Trophoblast cell (in vitro differentiated cells and primary cell): ENCODE data around the gene TK1.

Experiments used
- DNase-seq, 2 donors: peaks; one replicate each; pipeline ENCODE4 v3.0.0-alpha.2; 2016
- H2AFZ ChIP-seq: 2 replicates; pipeline ENCODE4 v1.6.1; 2013; ENCODE audit warnings: low read length, moderate library complexity, mild to moderate bottlenecking; ENCODE audit not compliant: insufficient read depth, poor library complexity
- H2AK5ac ChIP-seq: 2 replicates; pipeline ENCODE4 v1.6.1; 2013; ENCODE audit warnings: mild to moderate bottlenecking, low read length
- H2BK120ac ChIP-seq: 2 replicates; pipeline ENCODE4 v1.6.1; 2013; ENCODE audit warnings: low read length, mild to moderate bottlenecking, moderate library complexity; ENCODE audit not compliant: insufficient read depth, poor library complexity
- H2BK12ac ChIP-seq: 2 replicates; pipeline ENCODE4 v1.6.1; 2013; ENCODE audit warnings: mild to moderate bottlenecking, low read length, moderate library complexity
- H2BK5ac ChIP-seq: 2 replicates; pipeline ENCODE4 v1.6.1; 2013; ENCODE audit warnings: low read length, low read depth, moderate library complexity, mild to moderate bottlenecking; ENCODE audit not compliant: poor library complexity
- H3K14ac ChIP-seq: 2 replicates; pipeline ENCODE4 v1.6.1; 2013; ENCODE audit warnings: mild to moderate bottlenecking, low read length
- H3K18ac ChIP-seq: 2 replicates; pipeline ENCODE4 v1.6.1; 2013; ENCODE audit warnings: mild to moderate bottlenecking, low read length
- H3K23ac ChIP-seq: 2 replicates; pipeline ENCODE4 v1.6.1; 2013; ENCODE audit warnings: low read length
- H3K27ac ChIP-seq: 2 replicates; pipeline ENCODE4 v1.5.1; 2013; ENCODE audit warnings: low read depth, mild to moderate bottlenecking, inconsistent platforms, low read length, moderate library complexity
- H3K27me3 ChIP-seq: 2 replicates; pipeline ENCODE4 v1.6.1; 2013; ENCODE audit warnings: inconsistent platforms, mild to moderate bottlenecking, low read length, moderate library complexity; ENCODE audit not compliant: insufficient read depth
- H3K36me3 ChIP-seq, 2 experiments: 1 replicate in 1 of 2; 2 replicates in 1 of 2; pipeline ENCODE4 v1.6.1; 2013; ENCODE audit warnings: low read length in 2 of 2, mild to moderate bottlenecking in 2 of 2, moderate library complexity in 1 of 2; ENCODE audit not compliant: insufficient read depth in 2 of 2, control insufficient read depth in 1 of 2
- H3K4ac ChIP-seq: 2 replicates; pipeline ENCODE4 v1.6.1; 2013; ENCODE audit warnings: low read depth, mild to moderate bottlenecking, low read length, moderate library complexity
- H3K4me1 ChIP-seq, 2 experiments: 1 replicate in 1 of 2; 2 replicates in 1 of 2; pipeline ENCODE4 v1.6.1; 2013; ENCODE audit warnings: low read length in 2 of 2, mild to moderate bottlenecking in 2 of 2, moderate library complexity in 1 of 2; ENCODE audit not compliant: insufficient read depth in 2 of 2, control insufficient read depth in 1 of 2
- H3K4me2 ChIP-seq: 2 replicates; pipeline ENCODE4 v1.6.1; 2013; ENCODE audit warnings: inconsistent platforms, mild to moderate bottlenecking, low read length, moderate library complexity
- H3K4me3 ChIP-seq: 2 replicates; pipeline ENCODE4 v1.5.1; 2013; ENCODE audit warnings: mild to moderate bottlenecking, low read depth, low read length, inconsistent platforms
- H3K79me1 ChIP-seq: one replicate; pipeline ENCODE4 v1.6.1; 2013; ENCODE audit warnings: low read length
- H3K79me2 ChIP-seq: 2 replicates; pipeline ENCODE4 v1.6.1; 2013; ENCODE audit warnings: low read length, mild to moderate bottlenecking; ENCODE audit not compliant: control insufficient read depth, insufficient read depth, poor library complexity
- H3K9ac ChIP-seq: 2 replicates; pipeline ENCODE4 v1.6.1; 2013; ENCODE audit warnings: mild to moderate bottlenecking, low read length
- H3K9me3 ChIP-seq: 2 replicates; pipeline ENCODE4 v1.6.1; 2013; ENCODE audit warnings: low read depth, mild to moderate bottlenecking, control low read depth, inconsistent platforms, low read length; ENCODE audit not compliant: insufficient read depth
- H4K12ac ChIP-seq: 2 replicates; pipeline ENCODE4 v1.6.1; 2013; ENCODE audit warnings: low read depth, mild to moderate bottlenecking, low read length, moderate library complexity
- H4K8ac ChIP-seq: 2 replicates; pipeline ENCODE4 v1.6.1; 2013; ENCODE audit warnings: low read depth, mild to moderate bottlenecking, low read length, moderate library complexity
- H4K91ac ChIP-seq: one replicate; pipeline ENCODE4 v1.6.1; 2013; ENCODE audit warnings: low read depth, mild to moderate bottlenecking, low read length, moderate library complexity
- WGBS: extraction: QIAGEN DNeasy Blood & Tissue Kit; methylation state at CpG from one replicate; pipeline ENCODE4 v1.1.7; 2013; ENCODE audit warnings: missing lambda C conversion rate; ENCODE audit not compliant: insufficient read length, insufficient coverage; ENCODE audit errors: extremely low coverage; 5-methylcytosine and 5-hydroxymethylcytosine counted together

TK1 gene

GRCh38 chr17:78135858-78136500 is 50.9 kb downstream of the TK1 start:
- Histone ChIP-seq H3K27ac (no peak overlapping the region), H3K9me3 (peaks cover 4% of the 10 kb centered on the region), H4K12ac (no peak overlapping the region), H3K4me3 (no peak overlapping the region), H3K27me3 (no peaks in the 10 kb centered on the region), H2AFZ (no peak overlapping the region), H3K4me1 (peaks cover 0 to 6% of the 10 kb centered on the region in 2 experiments), H3K4ac (no peak overlapping the region), H3K79me2 (no peaks in the 10 kb centered on the region), H2BK12ac (no peak overlapping the region), H4K8ac (no peak overlapping the region), H3K4me2 (no peak overlapping the region), H3K9ac (no peak overlapping the region), H3K36me3 (no peaks in the 10 kb centered on the region), H2BK5ac (no peak overlapping the region), H2BK120ac (no peak overlapping the region), H2AK5ac (no peak overlapping the region), H3K23ac (no peak overlapping the region), H3K18ac (no peak overlapping the region), H3K79me1 (no peaks in the 10 kb centered on the region), H4K91ac (no peak overlapping the region), H3K14ac (no peak overlapping the region)
- DNase-seq, result peak in 1 of 2 donors; percentile 40
- WGBS, result no CpG with 5 or more reads among the region's 9 CpGs

- Histone ChIP-seq H3K4me2 (no peak overlapping the region), H2AK5ac (no peak overlapping the region), H3K9me3 (no peaks in the 10 kb centered on the region), H2BK5ac (no peak overlapping the region), H3K79me2 (no peaks in the 10 kb centered on the region), H4K8ac (no peak overlapping the region), H3K9ac (no peak overlapping the region), H3K4me3 (no peak overlapping the region), H3K18ac (no peak overlapping the region), H3K4me1 (peaks cover 0 to 6% of the 10 kb centered on the region in 2 experiments), H3K79me1 (no peaks in the 10 kb centered on the region), H3K27me3 (no peaks in the 10 kb centered on the region), H3K4ac (no peak overlapping the region), H2BK12ac (no peak overlapping the region), H2AFZ (no peak overlapping the region), H4K12ac (no peak overlapping the region), H3K14ac (no peak overlapping the region), H3K36me3 (no peaks in the 10 kb centered on the region), H3K23ac (no peak overlapping the region), H3K27ac (no peak overlapping the region), H4K91ac (no peak overlapping the region), H2BK120ac (no peak overlapping the region)
- no CpG with 5 or more reads among the region's 9 CpGs for WGBS
- no peak for DNase-seq
These were observed 51.9 kb downstream of the TK1 start for GRCh38 chr17:78134899-78135385.

- WGBS, result 100% methylated on average over 2 of the region's 39 CpGs
- Histone ChIP-seq H3K4ac (no peak overlapping the region), H3K4me3 (no peak overlapping the region), H4K91ac (no peak overlapping the region), H3K27ac (no peak overlapping the region), H3K4me2 (no peak overlapping the region), H3K79me2 (no peaks in the 10 kb centered on the region), H3K23ac (no peak overlapping the region), H3K18ac (no peak overlapping the region), H4K8ac (no peak overlapping the region), H3K14ac (no peak overlapping the region), H2AFZ (no peak overlapping the region), H3K9me3 (no peaks in the 10 kb centered on the region), H2BK12ac (no peak overlapping the region), H3K36me3 (no peaks in the 10 kb centered on the region), H2BK120ac (no peak overlapping the region), H2AK5ac (no peak overlapping the region), H3K27me3 (no peaks in the 10 kb centered on the region), H3K79me1 (no peaks in the 10 kb centered on the region), H4K12ac (no peak overlapping the region), H3K9ac (no peak overlapping the region), H2BK5ac (no peak overlapping the region), H3K4me1 (peaks cover under 1 to 11% of the 10 kb centered on the region in 2 experiments)
- peak; percentile 54 to 70 for DNase-seq
These were observed 52.6 kb downstream of the TK1 start for GRCh38 chr17:78133971-78134898.

GRCh38 chr17:78133179-78133951 is 53.5 kb downstream of the TK1 start:
- Histone ChIP-seq H2AK5ac (no peak overlapping the region), H3K14ac (no peak overlapping the region), H3K9ac (no peak overlapping the region), H3K79me2 (peaks cover 1% of the 10 kb centered on the region), H2BK12ac (no peak overlapping the region), H4K12ac (no peak overlapping the region), H3K4me3 (no peak overlapping the region), H3K27ac (no peak overlapping the region), H2BK120ac (no peak overlapping the region), H3K23ac (no peak overlapping the region), H2AFZ (no peak overlapping the region), H4K8ac (no peak overlapping the region), H3K9me3 (no peaks in the 10 kb centered on the region), H3K79me1 (peaks cover 2% of the 10 kb centered on the region), H4K91ac (no peak overlapping the region), H3K4me2 (no peak overlapping the region), H2BK5ac (no peak overlapping the region), H3K27me3 (no peaks in the 10 kb centered on the region), H3K18ac (no peak overlapping the region), H3K36me3 (no peaks in the 10 kb centered on the region), H3K4me1 (peaks cover 3 to 14% of the 10 kb centered on the region in 2 experiments), H3K4ac (no peak overlapping the region)
- WGBS, result no CpG with 5 or more reads among the region's 30 CpGs
- DNase-seq, result no peak
